ENCODE data around the gene MEAK7.
A peak's percentile ranks its signal among the peaks of the same experiment; 100 is the strongest.

The MEAK7 gene

DNA sequence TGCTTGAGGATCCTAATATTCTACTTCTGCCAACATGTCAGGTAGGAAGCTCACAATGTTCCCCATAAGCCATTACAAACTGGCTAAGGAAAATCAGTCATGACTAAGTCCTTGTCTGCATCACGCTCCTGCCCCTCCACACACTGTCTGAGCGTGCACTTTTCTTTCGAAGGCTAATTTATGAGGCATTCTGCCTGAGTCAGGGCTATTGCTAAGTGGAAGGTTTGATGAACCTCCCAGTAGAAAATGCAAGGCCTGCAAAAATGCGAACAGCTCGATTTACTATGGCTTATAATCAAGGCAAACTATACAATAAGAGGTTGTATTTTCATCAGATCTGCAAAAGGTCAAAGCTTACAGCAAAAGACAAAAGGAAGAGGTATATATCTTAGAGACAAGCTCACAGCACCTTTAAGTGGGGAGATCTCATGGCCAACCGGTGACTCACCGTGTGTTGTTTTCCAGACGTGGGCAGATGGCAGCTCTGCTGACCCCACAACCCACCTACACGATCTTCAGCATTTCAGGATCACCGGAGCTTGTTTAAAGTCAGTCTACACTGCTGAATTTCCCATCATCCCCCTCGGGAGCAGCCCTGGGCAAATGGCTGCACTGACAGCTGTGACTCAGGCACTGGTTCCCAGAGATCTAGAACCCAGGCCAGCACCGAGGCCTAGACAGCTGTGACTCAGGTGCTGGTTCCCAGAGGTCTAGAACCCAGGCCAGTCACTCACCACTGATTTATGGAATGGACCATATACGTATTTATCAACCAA is 26.1 kb downstream of the MEAK7 start:
- H3K4me3 ChIP-seq (ENCODE audit: low read depth, low read length): no peak overlapping the region
- peak; percentile 47 for DNase-seq (ENCODE audit: low read depth)

DNA sequence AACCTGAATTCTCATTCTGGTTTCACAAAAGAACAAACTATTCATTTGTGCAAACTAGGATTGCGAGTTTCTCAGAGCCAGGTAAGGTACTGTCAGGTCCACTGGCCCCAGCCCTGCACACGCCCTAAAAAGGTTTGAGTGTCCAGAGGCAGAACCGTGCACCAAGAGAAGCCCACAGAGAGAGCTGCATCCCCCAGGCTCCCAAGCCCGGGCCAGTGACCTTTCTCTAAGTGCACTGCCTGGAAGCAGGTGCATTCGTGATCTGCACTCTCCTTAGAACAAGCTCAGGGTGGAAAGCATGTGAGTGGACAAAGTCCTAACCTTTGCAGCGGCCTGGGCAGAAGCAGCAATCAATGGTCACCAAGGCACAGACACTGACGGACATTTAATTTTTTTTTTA is 26.8 kb downstream of the MEAK7 start:
- no peak for DNase-seq (ENCODE audit: low read depth)
- no peak overlapping the region for H3K4me3 ChIP-seq (ENCODE audit: low read depth, low read length)

DNA sequence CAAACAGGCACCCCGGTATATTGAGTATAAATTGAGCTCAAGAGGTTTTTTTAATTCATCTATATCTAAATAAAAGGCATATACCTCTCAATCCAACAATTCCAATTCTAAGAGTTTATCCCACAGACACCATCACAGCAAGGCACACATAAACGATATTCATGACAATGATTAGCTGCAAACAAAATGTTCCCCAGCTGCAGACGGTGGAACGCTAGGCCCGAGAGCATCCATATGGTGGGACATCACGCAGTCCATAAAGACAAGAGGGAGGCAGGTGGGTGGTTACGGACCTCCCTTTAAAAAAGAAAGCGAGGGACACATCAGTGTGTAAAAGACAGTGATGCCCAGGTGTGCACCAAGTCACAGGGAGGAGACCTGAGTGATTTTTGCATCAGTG is 28.1 kb downstream of the MEAK7 start:
- H3K4me3 ChIP-seq (ENCODE audit: low read depth, low read length): no peak overlapping the region
- DNase-seq (ENCODE audit: low read depth): no peak

DNA sequence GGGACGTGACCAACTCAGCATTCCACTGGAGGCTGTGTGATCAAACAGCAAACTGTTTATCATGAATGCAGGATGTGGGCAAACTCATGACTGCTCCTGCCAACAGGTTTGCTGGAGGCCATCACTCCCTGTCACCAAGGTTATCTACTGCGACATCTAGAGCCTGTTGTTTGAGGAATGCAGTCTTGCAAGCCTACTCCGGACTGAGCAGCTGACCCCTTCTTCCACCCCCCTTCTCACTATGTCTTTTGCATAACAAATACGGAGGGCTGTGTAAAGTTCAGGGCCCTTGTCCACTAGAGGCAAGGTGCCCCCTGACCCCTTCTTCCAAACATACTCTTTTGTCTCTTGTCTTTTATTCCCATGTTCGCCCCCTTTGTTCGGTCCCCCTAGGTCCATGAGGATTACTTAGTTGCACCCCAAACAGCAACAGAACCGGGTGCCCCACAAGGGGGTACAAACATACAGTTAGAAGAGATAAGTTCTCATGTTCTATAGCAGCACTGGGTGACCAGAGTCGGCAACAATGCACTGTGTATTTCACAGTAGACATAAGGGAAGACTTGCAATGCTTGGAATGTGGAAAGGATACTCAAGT is 28.7 kb downstream of the MEAK7 start:
- no peak for DNase-seq (ENCODE audit: low read depth)
- H3K4me3 ChIP-seq (ENCODE audit: low read depth, low read length): no peak overlapping the region

DNA sequence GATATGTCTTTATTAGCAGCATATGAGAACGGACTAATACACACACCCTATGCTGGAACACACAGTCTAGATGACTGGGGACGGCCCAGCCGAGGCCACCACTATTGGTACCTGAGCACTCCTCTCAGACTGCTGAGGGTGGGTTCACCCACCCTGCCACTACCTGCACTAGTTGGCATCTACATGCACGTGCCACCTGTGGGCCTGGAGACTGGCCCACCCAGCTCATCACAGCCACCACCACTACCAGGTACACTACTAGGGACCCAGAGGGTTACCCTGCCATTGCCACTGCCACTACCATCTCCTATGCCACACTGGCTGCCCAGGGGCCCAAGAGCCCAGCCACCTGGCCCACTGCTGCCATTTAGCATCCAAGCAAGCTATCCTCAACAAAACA is 32.5 kb downstream of the MEAK7 start:
- H3K4me3 ChIP-seq (ENCODE audit: low read depth, low read length): no peak overlapping the region
- DNase-seq (ENCODE audit: low read depth): no peak

DNA sequence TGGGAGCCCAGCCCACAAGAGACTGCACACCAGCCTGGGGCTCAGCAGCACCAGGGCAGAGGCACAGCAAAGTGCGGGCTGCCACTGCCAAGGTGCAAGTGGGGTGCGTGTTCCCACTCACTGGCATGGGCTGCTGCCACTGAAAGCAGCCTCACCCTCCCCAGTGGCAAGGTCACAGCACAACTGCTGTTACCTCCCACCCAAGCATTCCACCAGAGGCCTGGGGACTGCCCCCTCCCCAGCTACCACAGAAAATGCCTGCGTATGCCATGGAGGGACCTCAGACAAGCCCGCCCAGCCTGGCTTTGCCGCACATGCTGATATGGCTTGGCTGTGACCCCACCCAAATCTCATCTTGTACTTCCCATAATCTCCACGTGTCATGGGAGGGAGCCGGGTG is 33.1 kb downstream of the MEAK7 start:
- no peak overlapping the region for H3K4me3 ChIP-seq (ENCODE audit: low read depth, low read length)
- no peak for DNase-seq (ENCODE audit: low read depth)

DNA sequence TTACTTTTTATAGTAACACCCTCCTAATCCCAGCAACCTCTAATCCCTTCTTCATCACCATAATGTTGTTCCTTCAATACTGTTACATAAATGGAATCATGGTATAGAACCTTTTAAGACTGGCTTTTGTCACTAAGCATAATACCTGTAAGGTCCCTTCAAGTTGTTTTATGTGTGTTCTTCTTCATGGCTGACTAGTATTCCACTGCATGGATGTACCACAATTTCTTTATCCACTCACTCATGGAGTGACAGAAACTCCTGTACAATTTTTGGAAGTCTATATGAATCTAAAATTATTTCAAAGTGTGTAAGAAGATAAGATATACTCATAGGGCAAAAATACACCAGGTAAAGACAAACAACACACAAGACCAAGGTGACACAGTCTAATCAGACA is 36.8 kb downstream of the MEAK7 start:
- no peak for DNase-seq (ENCODE audit: low read depth)
- H3K4me3 ChIP-seq (ENCODE audit: low read depth, low read length): no peak overlapping the region

DNA sequence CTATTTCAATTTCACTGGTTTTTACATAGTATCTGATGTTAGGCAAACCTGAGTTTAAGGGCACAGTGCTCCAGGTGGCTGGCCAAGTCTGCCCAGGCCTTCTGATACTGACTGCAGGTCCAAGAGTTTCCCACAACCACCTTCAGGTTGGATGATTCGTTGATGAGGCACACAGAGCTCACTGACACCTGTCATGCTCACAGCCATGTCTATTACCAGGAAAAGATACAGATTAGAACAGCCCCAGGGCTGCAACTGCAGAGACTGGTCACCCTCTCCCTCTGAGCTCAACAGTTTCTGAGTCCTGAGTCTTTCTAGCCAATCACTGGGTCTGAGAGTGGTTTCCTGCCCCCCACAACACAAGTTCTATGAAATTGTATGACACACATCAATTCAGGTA is 37.2 kb downstream of the MEAK7 start:
- DNase-seq (ENCODE audit: low read depth): no peak
- no peak overlapping the region for H3K4me3 ChIP-seq (ENCODE audit: low read depth, low read length)

DNA sequence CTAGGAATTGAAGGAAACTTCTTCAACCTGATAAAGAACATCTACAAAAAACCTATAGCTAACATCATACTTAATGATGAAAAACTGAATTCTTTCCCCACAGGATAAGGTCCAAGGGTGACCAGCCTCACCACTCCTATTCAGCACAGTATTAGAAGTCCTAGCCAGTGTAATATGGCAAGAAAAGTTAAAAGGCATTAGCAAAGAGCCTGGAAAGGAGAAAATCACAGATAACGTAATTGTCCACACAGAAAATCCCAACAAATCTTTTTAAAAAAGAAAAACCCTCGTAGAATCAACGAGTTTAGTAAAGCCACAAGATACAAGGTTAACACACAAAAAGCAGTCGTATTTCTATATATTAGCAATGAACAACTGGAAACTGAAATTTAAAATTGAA is 37.8 kb downstream of the MEAK7 start:
- no peak overlapping the region for H3K4me3 ChIP-seq (ENCODE audit: low read depth, low read length)
- DNase-seq (ENCODE audit: low read depth): no peak

DNA sequence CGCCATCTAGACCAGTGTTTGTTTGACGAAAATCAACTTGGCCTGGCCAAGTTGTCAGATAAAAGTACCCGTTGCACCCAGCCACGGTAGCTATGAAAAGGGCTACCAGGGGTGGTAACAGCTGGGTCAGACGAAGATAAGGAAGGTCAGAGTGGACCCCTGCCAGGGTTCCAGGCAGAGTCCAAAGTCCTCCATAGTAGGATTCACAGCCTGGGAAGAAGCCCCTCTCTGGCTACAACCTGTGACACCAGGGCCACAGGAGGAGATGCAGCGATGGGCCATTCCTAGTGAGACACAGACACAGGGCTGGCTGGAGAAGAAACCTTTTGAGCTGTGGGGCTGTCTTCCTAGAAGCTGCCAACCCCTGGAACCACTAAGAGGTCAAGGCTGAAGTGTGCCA is 39.3 kb downstream of the MEAK7 start:
- no peak for DNase-seq (ENCODE audit: low read depth)
- H3K4me3 ChIP-seq (ENCODE audit: low read depth, low read length): no peak overlapping the region

DNA sequence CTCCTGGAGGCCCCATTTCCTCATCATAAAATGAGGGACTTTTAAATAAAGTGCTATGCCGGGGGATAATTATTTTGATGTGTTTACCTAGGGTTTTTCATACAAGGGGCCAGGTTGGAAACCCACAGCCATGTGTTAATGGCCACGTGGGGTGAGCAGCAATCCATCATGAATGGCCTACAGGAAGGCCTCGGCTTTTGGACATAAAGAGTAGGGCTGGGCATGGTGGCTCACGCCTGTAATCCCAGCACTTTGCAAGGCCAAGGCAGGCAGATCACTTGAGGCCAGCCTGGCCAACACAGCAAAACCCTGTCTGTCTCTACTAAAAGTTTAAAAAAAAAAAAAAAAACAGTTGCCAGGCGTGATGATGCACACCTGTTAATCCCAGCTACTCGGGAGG is 40.3 kb downstream of the MEAK7 start:
- no peak overlapping the region for H3K4me3 ChIP-seq (ENCODE audit: low read depth, low read length)
- DNase-seq (ENCODE audit: low read depth): no peak

DNA sequence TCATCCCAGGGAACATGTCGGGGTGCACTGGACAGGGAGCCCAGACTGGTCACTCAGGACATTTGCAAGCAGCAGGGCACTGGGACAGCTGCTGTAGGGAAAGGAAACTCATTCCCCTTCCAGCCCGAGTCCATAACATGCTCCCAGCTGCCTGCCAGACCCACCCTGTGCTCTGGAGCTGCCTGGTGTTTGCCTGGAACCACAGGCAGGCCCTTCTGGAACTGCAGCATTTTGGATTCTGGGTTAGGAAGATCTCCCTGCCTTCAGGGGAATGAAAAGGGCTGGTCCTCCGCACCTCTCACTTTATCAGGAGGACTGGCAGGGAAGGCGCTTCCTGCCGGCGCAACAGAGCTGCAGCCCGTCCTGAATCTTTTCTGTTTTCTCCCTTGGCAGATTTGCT is 41.2 kb downstream of the MEAK7 start:
- no peak overlapping the region for H3K4me3 ChIP-seq (ENCODE audit: low read depth, low read length)

DNA sequence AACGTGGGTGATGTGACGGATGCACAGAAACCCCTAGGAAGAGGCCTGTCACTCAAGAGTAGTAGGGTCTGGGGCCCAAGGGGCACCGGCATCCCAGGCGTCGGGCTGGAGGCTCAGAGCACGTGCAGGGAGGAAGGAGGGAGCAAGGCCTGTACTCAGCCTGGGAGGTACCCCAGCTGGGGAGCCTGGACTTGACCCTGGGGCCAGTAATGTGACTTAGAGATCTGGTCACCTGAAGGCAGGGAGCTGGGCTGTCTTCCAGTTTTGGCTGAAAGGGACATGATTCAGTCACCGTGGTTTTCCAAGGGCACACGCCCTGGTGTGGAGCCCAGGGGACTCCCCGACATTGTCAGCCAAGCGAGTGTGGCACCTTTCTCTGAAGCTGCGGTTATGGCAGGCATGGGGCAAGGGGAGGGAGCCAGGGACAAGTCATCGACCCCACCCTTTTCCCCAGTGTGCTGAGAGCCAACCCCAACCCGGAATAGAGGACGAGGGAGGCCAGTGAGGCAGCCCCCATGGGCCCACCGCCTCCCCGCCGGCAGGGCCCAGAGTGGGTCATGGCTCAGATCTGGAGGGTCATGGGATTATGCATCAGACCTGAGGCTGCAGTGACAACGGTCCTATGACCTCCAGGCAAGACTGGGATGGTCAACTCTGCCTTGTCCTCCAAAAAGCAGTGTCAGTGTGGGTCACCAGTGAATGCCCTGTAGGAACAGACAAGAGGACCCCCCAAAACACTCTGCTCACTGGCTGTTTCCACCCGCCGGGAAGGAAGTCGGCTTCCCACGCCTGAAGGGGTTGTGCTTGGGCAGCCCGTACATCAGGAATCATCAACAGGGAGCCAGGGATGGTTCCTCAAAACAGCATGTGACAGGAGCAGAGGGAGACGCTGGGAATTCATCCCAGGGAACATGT is 41.9 kb downstream of the MEAK7 start:
- no peak for DNase-seq (ENCODE audit: low read depth)
- no peak overlapping the region for H3K4me3 ChIP-seq (ENCODE audit: low read depth, low read length)

More for the DNA sequence above, 41.2 kb downstream of the MEAK7 start:
- DNase-seq (ENCODE audit: low read depth): no peak

DNA sequence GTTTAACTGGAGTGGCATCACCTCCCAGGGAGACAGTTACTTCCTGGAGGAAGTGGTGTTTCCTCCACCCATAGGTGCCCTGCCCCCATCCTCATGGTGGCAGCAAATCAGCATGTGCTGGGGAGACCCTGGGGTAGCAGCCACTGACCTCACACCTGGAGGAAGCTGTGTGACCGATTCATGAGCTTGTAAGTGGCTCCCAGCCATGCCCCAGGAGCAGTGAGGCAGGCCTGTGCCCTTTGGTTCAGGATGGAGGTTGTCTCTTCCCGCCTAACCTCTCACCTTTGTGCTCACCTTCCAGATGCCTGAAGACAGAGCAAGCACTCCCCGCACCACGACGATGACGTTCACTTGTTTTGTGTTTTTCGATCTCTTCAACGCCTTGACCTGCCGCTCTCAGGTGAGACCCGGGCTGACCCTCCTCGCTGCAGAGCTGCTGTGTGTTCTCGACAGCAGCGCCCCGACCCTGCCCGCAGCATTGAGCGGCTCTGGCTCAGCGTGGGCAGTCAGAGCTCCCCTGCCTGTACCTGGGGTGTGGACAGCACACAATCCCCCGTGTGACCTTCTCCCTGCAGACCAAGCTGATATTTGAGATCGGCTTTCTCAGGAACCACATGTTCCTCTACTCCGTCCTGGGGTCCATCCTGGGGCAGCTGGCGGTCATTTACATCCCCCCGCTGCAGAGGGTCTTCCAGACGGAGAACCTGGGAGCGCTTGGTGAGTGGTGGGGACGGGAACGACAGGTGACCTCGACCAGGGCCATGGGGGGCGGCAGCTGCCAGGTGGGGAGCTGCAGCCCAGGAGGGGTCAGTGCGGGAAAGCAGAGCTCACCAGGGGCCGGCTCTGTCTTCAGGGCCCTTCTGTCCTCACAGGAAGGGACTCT is 42.8 kb downstream of the MEAK7 start:
- no peak for DNase-seq (ENCODE audit: low read depth)
- no peak overlapping the region for H3K4me3 ChIP-seq (ENCODE audit: low read depth, low read length)

DNA sequence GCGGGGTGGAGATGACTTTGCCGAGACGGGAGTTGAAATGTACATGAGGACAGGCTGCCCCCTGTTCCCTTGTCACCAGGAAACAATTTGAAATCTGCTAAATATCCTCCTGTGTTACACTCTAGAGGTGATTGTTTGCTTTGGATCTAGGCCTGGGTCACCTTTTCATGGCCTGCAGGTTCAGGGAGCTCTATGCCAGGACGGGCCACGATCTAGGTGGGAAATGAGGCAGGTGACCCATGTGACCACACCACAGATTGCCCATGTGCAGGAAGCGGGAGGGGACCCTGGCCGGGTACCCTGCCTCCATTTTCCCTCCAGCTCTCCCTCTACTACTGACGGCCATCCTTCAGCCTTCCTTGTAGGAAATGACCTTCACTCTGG is 43.4 kb downstream of the MEAK7 start:
- H3K4me3 ChIP-seq (ENCODE audit: low read depth, low read length): no peak overlapping the region
- DNase-seq (ENCODE audit: low read depth): no peak

DNA sequence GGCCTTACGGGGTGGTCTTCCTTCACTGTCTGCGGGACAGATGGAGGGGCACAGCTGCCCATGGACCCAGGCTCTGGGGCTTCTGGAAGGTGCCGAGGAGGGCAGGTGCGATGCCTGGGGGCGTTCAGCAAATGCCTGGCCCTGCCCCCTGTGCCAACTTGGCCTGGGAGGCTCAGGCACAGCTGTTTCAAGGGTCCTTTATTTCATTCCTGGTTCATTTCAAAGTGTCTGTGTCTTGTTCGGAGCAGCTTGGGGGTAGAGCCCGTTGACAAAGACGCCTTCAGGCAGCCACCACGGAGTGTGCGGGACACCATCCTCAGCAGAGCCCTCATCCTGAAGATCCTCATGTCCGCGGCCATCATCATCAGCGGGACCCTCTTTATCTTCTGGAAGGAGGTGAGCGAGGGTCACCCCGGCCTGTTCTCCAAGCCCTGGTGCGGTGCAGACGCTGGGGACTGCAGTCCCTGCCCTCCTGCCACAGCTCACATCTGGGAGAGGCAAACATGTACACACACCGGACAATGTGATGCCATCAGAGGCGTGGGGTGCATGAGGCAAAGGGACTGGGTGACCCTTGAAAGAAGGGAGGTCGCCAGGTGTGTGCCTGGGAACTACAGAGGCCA is 43.9 kb downstream of the MEAK7 start:
- no peak for DNase-seq (ENCODE audit: low read depth)

DNA sequence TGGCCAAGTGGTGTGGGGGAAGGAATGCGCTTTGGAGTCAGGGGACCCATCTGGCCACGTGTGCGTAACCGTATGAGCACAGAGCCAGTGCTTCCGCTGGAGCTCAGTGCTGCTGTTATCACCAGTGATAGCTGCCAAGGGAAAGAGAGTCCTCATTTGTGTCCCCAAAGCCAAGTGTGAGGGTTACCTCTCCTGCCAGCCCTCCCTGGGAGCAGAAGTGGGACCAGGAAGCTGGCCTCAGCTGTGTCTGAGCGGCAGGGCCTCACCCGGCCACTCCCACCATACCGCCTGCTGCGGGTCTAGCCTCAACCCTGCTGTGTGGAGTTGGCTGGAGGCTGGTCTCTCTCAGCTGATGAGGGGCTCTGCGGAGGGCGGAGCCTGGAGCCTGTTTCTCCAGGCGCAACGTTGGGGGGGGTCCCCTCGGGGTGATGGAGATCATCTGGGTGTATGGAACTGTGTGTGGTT is 44.5 kb downstream of the MEAK7 start:
- DNase-seq (ENCODE audit: low read depth): no peak
- H3K4me3 ChIP-seq (ENCODE audit: low read depth, low read length): no peak overlapping the region

More for the DNA sequence above, 43.9 kb downstream of the MEAK7 start:
- H3K4me3 ChIP-seq (ENCODE audit: low read depth, low read length): no peak overlapping the region

DNA sequence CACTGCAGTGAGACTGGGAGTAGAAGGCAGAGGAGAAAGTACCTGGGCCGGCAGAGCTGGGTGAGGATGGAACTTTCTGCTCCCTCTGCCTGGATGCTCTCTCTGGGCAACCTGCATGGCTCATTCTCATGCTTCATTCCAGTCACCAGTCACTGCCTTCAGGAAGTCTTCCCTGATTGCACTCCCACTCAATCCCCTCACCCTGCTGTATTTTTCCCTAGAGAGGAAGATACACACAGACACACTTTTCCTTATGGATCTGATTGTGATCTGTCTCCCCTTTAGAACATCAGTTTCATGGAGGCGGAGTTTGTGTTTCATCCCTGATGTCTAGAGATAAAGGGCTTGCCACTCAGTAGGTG is 44.9 kb downstream of the MEAK7 start:
- no peak for DNase-seq (ENCODE audit: low read depth)
- no peak overlapping the region for H3K4me3 ChIP-seq (ENCODE audit: low read depth, low read length)
